A673 (cell line): ENCODE measurements around the gene ADAMTSL1.

ENCODE experiments used
- CTCF ChIP-seq: fragments of 300-800, 200-600 bp; sonication (generic); conservative IDR thresholded peaks from 2 replicates; pipeline ENCODE4 v1.5.1; 2017; ENCODE audit warnings: low read depth, mild to moderate bottlenecking, antibody characterized with exemption, low read length, moderate library complexity, mixed read lengths
- EZH2 ChIP-seq: fragments of 200-600 bp; sonication (generic); IDR thresholded peaks from 2 replicates; pipeline ENCODE4 v1.6.1; 2017; ENCODE audit warnings: borderline replicate concordance, low read depth, mild to moderate bottlenecking, mixed read lengths, antibody characterized with exemption, low read length; ENCODE audit not compliant: poor library complexity, severe bottlenecking

GRCh38 chr9:18459962-18460584 is 13.9 kb upstream of the ADAMTSL1 start:
- TF ChIP-seq CTCF (no peak), EZH2 (no peak)
